GM08714 (cell line): ENCODE measurements around the gene ACKR3.

ENCODE experiments used
- H3K4me3 ChIP-seq: fragments of 200-500 bp; sonication (Bioruptor generic); 2 replicates; pipeline ENCODE4 v1.5.1; 2014; ENCODE audit warnings: mild to moderate bottlenecking, low read length, inconsistent platforms
- ZNF274 ChIP-seq: IDR thresholded peaks from 2 replicates; pipeline ENCODE4 v1.6.1; 2012; ENCODE audit warnings: mild to moderate bottlenecking, low read depth, low read length

Gene ACKR3

GRCh38 chr2:236570081-236570868 is 650 bp downstream of the ACKR3 start:
- TF ChIP-seq ZNF274, result no peak
- H3K4me3 ChIP-seq, result peak overlapping the region; percentile 23

- no peak for TF ChIP-seq ZNF274
- H3K4me3 ChIP-seq, result peak overlapping the region; percentile 23; the same call in 1 of the 2 replicates
These were observed 1.5 kb downstream of the ACKR3 start for GRCh38 chr2:236571145-236571544.

GRCh38 chr2:236572482-236572881 is 2.9 kb downstream of the ACKR3 start:
- no peak for TF ChIP-seq ZNF274
- no peak overlapping the region for H3K4me3 ChIP-seq

GRCh38 chr2:236573066-236573929 is 3.7 kb downstream of the ACKR3 start:
- H3K4me3 ChIP-seq, result no peak overlapping the region
- no peak for TF ChIP-seq ZNF274

GRCh38 chr2:236574000-236574399 is 4.4 kb downstream of the ACKR3 start:
- TF ChIP-seq ZNF274, result no peak
- H3K4me3 ChIP-seq, result no peak overlapping the region

- H3K4me3 ChIP-seq, result no peak overlapping the region
- no peak for TF ChIP-seq ZNF274
These were observed 5.0 kb downstream of the ACKR3 start for GRCh38 chr2:236574424-236575145.

- no peak for TF ChIP-seq ZNF274
- no peak overlapping the region for H3K4me3 ChIP-seq
These were observed 5.9 kb downstream of the ACKR3 start for GRCh38 chr2:236575510-236575909.

GRCh38 chr2:236576087-236576486 is 6.5 kb downstream of the ACKR3 start:
- no peak overlapping the region for H3K4me3 ChIP-seq
- no peak for TF ChIP-seq ZNF274

- no peak overlapping the region for H3K4me3 ChIP-seq
- no peak for TF ChIP-seq ZNF274
These were observed 7.3 kb downstream of the ACKR3 start for GRCh38 chr2:236576953-236577352.

GRCh38 chr2:236577481-236578410 is 8.1 kb downstream of the ACKR3 start:
- TF ChIP-seq ZNF274, result no peak
- no peak overlapping the region for H3K4me3 ChIP-seq

GRCh38 chr2:236578411-236578846 is 8.8 kb downstream of the ACKR3 start:
- no peak overlapping the region for H3K4me3 ChIP-seq
- no peak for TF ChIP-seq ZNF274

- H3K4me3 ChIP-seq, result no peak overlapping the region
- no peak for TF ChIP-seq ZNF274
These were observed 9.6 kb downstream of the ACKR3 start for GRCh38 chr2:236579048-236579745.
